WTC11 (cell line): ENCODE data around the gene SLC25A51. TPM values are rescaled to one million over a fixed set of nuclear protein-coding genes. Genes with fewer than 3 reads are reported as not detected.

Source experiments
- ATAC-seq: fragments of 200-7000 bp; cut with Tn5 transposase; 2 replicates; pipeline ENCODE4 v1.10.0; 2021; ENCODE audit warnings: mild to moderate bottlenecking, moderate library complexity
- CTCF ChIA-PET: fragments of 300-600 bp; sonication (Branson Sonifier 250); formaldehyde crosslinking; loops from one replicate; lab custom pipeline; 2021; ENCODE audit warnings: antibody characterized with exemption; lab: Charles Lee
- POLR2A ChIA-PET: fragments of 350-600 bp; sonication (Branson Sonifier 250); formaldehyde crosslinking; loops from one replicate; lab custom pipeline; 2021; ENCODE audit warnings: antibody characterized with exemption; lab: Charles Lee
- DNase-seq: peaks from one replicate; pipeline ENCODE4 v3.0.0; 2021; ENCODE audit warnings: low spot score
- H3K27ac Mint-ChIP-seq: 2 replicates; pipeline ENCODE4 v1.8.0; 2021; ENCODE audit warnings: mixed read lengths
- H3K27me3 Mint-ChIP-seq: 2 replicates; pipeline ENCODE4 v1.8.0; 2021; ENCODE audit warnings: low read depth, mild to moderate bottlenecking, moderate library complexity, mixed read lengths
- H3K36me3 Mint-ChIP-seq: 2 replicates; pipeline ENCODE4 v1.8.0; 2021; ENCODE audit warnings: mixed read lengths
- H3K4me1 Mint-ChIP-seq: 2 replicates; pipeline ENCODE4 v1.8.0; 2022; ENCODE audit warnings: mixed read lengths
- H3K4me3 Mint-ChIP-seq: 2 replicates; pipeline ENCODE4 v1.8.0; 2021; ENCODE audit warnings: mild to moderate bottlenecking, moderate library complexity, mixed read lengths
- H3K9me3 Mint-ChIP-seq: 2 replicates; pipeline ENCODE4 v1.8.0; 2021; ENCODE audit warnings: mixed read lengths
- CREB1 ChIP-seq: sonication (generic); formaldehyde crosslinking; IDR thresholded peaks from 2 replicates; pipeline ENCODE4 v1.8.0; 2023; ENCODE audit warnings: mild to moderate bottlenecking, missing genetic modification reagents
- CREM ChIP-seq: sonication (generic); formaldehyde crosslinking; IDR thresholded peaks from 2 replicates; pipeline ENCODE4 v1.8.1; 2022; ENCODE audit warnings: mild to moderate bottlenecking, missing genetic modification reagents, moderate library complexity
- GABPB1 ChIP-seq: sonication (generic); formaldehyde crosslinking; IDR thresholded peaks from 2 replicates; pipeline ENCODE4 v1.8.1; 2023; ENCODE audit warnings: mild to moderate bottlenecking, missing genetic modification reagents
- IRF2 ChIP-seq: sonication (generic); formaldehyde crosslinking; IDR thresholded peaks from 2 replicates; pipeline ENCODE4 v1.8.0; 2022; ENCODE audit warnings: low read depth, missing genetic modification reagents, borderline replicate concordance
- KAT7 ChIP-seq: sonication (generic); formaldehyde crosslinking; IDR thresholded peaks from 2 replicates; pipeline ENCODE4 v1.8.1; 2023; ENCODE audit warnings: missing genetic modification reagents, mild to moderate bottlenecking, borderline replicate concordance
- TP53 ChIP-seq: sonication (generic); formaldehyde crosslinking; IDR thresholded peaks from 2 replicates; pipeline ENCODE4 v1.8.1; 2023; ENCODE audit warnings: mild to moderate bottlenecking, missing genetic modification reagents
- ZNF317 ChIP-seq: sonication (generic); formaldehyde crosslinking; IDR thresholded peaks from 2 replicates; pipeline ENCODE4 v1.8.1; 2023; ENCODE audit warnings: low read depth, mild to moderate bottlenecking, moderate library complexity, missing genetic modification reagents, borderline replicate concordance
- total RNA-seq: library from RNA; stranded (reverse); gene quantifications from 3 replicates; pipeline ENCODE4 v1.2.3, GENCODE V29; 2021
- TF ChIP-seq, protein P1 (sequence below): fragments of 250-450 bp; sonication (Bioruptor Pico); IDR thresholded peaks from 2 replicates; pipeline ENCODE4 v2.1.2; 2022; ENCODE audit warnings: mild to moderate bottlenecking, moderate library complexity
- TF ChIP-seq, protein P2 (sequence below): fragments of 200-600 bp; IDR thresholded peaks from 2 replicates; pipeline ENCODE4 v1.8.0; 2022; ENCODE audit warnings: antibody characterized with exemption
- TF ChIP-seq, protein P3 (sequence below): sonication (generic); formaldehyde crosslinking; conservative IDR thresholded peaks from 2 replicates; pipeline ENCODE4 v1.8.1; 2022; ENCODE audit warnings: mild to moderate bottlenecking, missing genetic modification reagents
- TF ChIP-seq, protein P4 (sequence below): fragments of 250-450 bp; sonication (Bioruptor Pico); IDR thresholded peaks from 2 replicates; pipeline ENCODE4 v1.8.0; 2021; ENCODE audit warnings: mild to moderate bottlenecking
- TF ChIP-seq, protein P5 (sequence below): sonication (generic); formaldehyde crosslinking; IDR thresholded peaks from 2 replicates; pipeline ENCODE4 v1.8.0; 2023; ENCODE audit warnings: missing genetic modification reagents

SLC25A51 gene
- total RNA-seq, 1 experiment from 2014 or later, result 15.4 TPM

DNA sequence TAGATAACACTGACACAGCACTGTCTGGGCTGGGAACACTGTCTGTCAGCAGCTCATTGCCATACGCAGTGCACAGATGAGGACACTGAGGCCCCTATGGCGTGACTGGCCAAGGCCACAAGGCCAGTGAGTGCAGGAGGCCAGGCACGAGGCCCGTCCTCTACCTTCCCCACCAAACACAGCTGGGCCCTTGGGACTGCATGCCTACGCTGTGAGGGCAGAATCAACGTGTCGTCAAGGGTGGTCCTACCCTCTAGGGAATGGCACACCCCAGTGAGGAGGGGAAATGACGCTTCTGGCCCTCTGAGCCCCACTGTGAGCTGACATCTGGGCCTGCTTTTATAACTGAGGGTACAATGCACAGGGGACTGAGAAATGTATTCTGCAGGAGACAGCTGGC, 42.1 kb upstream of the SLC25A51 start:
- POLR2A ChIA-PET, result no interaction called here
- Mint-ChIP-seq H3K4me3 (no peak overlapping the region), H3K27ac (no peak overlapping the region; the same call in 1 of the 2 replicates), H3K4me1 (peaks cover 26% of the 10 kb centered on the region), H3K9me3 (no peaks in the 10 kb centered on the region), H3K27me3 (no peaks in the 10 kb centered on the region), H3K36me3 (0 out of 2 replicates have a peak, but pooled peaks cover 9% of the 10 kb centered on the region)
- no peak for TF ChIP-seq GABPB1 (CRISPR knock-in tag)
- TF ChIP-seq, protein P1, sequence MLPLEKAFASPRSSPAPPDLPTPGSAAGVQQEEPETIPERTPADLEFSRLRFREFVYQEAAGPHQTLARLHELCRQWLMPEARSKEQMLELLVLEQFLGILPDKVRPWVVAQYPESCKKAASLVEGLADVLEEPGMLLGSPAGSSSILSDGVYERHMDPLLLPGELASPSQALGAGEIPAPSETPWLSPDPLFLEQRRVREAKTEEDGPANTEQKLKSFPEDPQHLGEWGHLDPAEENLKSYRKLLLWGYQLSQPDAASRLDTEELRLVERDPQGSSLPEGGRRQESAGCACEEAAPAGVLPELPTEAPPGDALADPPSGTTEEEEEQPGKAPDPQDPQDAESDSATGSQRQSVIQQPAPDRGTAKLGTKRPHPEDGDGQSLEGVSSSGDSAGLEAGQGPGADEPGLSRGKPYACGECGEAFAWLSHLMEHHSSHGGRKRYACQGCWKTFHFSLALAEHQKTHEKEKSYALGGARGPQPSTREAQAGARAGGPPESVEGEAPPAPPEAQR, result no peak
- CTCF ChIA-PET, result no interaction called here
- DNase-seq, result no peak
- ATAC-seq, result no peak

DNA sequence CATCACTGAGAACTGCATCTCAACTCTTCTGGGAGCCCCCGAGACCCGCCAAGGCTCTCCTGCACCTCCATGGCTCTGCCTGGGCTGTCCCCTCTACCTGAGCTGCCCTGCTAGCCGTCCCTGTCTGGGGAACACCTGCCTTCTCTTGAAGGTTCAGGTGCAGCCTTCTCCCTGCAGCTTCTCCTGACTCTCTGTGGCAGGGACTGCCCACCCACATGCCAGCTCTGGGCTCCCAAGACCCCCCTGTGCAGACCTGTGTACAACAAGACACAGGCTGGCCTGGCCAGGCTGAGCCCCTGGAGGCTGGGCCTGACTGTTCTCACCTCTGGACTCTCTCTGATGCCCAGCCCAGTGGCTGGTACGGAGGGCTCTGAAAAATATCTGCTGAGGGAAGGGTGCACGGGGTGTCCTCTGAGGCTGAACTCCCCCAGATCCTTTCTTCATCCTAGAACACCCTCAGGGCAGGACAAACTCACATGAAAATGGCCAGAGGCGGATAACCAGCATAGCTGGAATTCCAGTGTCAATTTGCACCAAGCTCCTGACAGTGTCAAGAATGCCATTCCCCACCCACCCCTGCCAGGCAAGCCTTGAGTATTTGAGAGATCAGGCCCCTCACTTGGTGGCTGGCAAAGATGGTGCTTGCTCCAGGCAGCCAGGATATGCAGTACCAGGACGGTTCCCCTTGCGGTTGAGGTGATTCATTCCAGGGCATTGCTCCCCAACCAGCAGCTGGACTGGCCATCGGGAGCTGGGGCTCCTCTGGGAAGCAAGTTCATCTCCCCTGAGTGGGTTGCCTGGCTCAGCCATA, 40.9 kb upstream of the SLC25A51 start:
- CTCF ChIA-PET, result interaction anchor here (0.6 to 1.2 kb wide), 3 partner anchors 31 to 143 kb away, joined by 3 to 5 read pairs (median 4); no protein-coding TSS in a partner anchor
- Mint-ChIP-seq H3K27ac (peak overlapping the region; percentile 45; the same call in 1 of the 2 replicates), H3K27me3 (no peaks in the 10 kb centered on the region), H3K4me3 (no peak overlapping the region), H3K36me3 (0 out of 2 replicates have a peak, but pooled peaks cover 9% of the 10 kb centered on the region), H3K9me3 (no peaks in the 10 kb centered on the region), H3K4me1 (peaks cover 26% of the 10 kb centered on the region)
- DNase-seq (peak; percentile 54), ATAC-seq (peak; percentile 36)
- TF ChIP-seq, protein P2, sequence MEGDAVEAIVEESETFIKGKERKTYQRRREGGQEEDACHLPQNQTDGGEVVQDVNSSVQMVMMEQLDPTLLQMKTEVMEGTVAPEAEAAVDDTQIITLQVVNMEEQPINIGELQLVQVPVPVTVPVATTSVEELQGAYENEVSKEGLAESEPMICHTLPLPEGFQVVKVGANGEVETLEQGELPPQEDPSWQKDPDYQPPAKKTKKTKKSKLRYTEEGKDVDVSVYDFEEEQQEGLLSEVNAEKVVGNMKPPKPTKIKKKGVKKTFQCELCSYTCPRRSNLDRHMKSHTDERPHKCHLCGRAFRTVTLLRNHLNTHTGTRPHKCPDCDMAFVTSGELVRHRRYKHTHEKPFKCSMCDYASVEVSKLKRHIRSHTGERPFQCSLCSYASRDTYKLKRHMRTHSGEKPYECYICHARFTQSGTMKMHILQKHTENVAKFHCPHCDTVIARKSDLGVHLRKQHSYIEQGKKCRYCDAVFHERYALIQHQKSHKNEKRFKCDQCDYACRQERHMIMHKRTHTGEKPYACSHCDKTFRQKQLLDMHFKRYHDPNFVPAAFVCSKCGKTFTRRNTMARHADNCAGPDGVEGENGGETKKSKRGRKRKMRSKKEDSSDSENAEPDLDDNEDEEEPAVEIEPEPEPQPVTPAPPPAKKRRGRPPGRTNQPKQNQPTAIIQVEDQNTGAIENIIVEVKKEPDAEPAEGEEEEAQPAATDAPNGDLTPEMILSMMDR, result no peak
- TF ChIP-seq KAT7 (CRISPR knock-in tag) (no peak), TP53 (CRISPR knock-in tag) (no peak), IRF2 (CRISPR knock-in tag) (no peak), ZNF317 (CRISPR knock-in tag) (no peak), CREB1 (CRISPR knock-in tag) (no peak), CREM (no peak)
- TF ChIP-seq, protein P3, sequence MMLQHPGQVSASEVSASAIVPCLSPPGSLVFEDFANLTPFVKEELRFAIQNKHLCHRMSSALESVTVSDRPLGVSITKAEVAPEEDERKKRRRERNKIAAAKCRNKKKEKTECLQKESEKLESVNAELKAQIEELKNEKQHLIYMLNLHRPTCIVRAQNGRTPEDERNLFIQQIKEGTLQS (CRISPR knock-in tag), result no peak
- TF ChIP-seq, protein P4, sequence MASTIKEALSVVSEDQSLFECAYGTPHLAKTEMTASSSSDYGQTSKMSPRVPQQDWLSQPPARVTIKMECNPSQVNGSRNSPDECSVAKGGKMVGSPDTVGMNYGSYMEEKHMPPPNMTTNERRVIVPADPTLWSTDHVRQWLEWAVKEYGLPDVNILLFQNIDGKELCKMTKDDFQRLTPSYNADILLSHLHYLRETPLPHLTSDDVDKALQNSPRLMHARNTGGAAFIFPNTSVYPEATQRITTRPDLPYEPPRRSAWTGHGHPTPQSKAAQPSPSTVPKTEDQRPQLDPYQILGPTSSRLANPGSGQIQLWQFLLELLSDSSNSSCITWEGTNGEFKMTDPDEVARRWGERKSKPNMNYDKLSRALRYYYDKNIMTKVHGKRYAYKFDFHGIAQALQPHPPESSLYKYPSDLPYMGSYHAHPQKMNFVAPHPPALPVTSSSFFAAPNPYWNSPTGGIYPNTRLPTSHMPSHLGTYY, result no peak
- POLR2A ChIA-PET, result no interaction called here

DNA sequence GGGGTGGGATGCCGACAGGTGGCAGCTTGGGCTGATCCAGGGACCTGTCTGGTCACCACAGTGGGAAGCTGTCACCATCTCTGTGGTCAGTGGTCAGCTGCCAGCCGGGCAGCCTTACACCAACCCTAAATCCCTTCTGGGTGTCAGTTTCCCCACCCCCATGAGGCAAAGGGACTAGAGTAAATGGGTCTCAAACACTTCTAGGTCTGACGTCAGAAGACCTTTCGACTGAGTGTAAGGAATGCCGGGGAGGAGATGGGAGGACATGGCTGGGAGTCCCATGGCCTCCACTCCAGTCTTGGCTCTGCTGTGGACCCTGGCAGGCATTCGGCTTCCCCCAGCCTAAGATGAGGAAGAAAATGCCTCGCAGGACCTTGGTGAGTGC, 40.3 kb upstream of the SLC25A51 start:
- peaks cover 26% of the 10 kb centered on the region for H3K4me1 Mint-ChIP-seq
- no peaks in the 10 kb centered on the region for H3K9me3 Mint-ChIP-seq
- no peak overlapping the region for H3K27ac Mint-ChIP-seq
- H3K36me3 Mint-ChIP-seq, result 0 out of 2 replicates have a peak, but pooled peaks cover 9% of the 10 kb centered on the region
- H3K4me3 Mint-ChIP-seq, result no peak overlapping the region
- CTCF ChIA-PET, result no interaction called here
- POLR2A ChIA-PET, result no interaction called here
- DNase-seq (no peak), ATAC-seq (no peak)
- TF ChIP-seq, protein P5, sequence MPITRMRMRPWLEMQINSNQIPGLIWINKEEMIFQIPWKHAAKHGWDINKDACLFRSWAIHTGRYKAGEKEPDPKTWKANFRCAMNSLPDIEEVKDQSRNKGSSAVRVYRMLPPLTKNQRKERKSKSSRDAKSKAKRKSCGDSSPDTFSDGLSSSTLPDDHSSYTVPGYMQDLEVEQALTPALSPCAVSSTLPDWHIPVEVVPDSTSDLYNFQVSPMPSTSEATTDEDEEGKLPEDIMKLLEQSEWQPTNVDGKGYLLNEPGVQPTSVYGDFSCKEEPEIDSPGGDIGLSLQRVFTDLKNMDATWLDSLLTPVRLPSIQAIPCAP (CRISPR knock-in tag), result no peak
- no peaks in the 10 kb centered on the region for H3K27me3 Mint-ChIP-seq
